GM12892 (cell line): Measurements from ENCODE around the gene LFNG.

Source experiments
- POLR2A ChIP-seq: IDR thresholded peaks from 2 replicates; pipeline ENCODE4 v1.6.1; 2011; ENCODE audit warnings: low read depth, low read length, control low read depth
- POLR2AphosphoS5 ChIP-seq: IDR thresholded peaks from 2 replicates; pipeline ENCODE4 v1.6.1; 2011; ENCODE audit warnings: low read depth, low read length, control low read depth
- TAF1 ChIP-seq: IDR thresholded peaks from 2 replicates; pipeline ENCODE4 v1.6.1; 2011; ENCODE audit warnings: low read depth, mild to moderate bottlenecking, control low read depth, low read length, borderline replicate concordance

DNA sequence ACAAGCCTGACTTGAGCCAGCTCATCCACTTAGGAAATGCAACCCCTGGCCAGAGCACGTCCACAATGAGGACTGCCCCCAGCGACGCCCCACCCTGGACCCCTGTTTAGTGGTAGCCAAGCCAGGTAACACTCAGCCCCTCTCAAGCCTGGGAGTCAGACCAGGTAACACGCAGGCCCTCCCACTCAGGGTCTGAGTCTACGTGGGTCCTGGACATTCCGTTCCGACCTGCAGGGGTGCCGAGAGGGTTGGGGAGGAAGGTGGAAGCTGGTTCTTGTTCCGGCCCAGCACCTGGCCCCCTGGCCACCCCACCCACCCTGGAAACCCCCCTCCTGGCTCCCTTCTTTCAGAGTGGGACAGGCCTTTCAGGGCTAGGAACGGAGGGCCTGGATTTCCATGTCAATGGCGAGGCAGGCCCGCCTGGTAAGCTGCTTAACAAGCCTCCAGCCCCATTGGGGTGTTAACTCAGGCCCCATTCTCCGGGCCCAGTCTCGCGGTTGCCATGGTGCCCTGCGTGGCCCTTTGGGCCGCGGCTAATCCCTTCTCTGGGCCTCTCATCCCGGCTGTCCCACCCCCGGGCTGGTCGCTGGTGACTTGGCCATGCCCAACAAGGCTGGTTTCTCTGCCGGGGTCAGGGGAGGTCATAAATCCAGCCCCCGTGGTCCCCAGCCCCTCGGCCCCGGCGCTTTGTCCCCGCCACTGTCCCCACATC, 19.7 kb upstream of the LFNG start:
- no peak for TF ChIP-seq POLR2A
- TF ChIP-seq POLR2AphosphoS5 = no peak
- no peak for TF ChIP-seq TAF1
